Measurements from ENCODE around the gene SIMC1.
"Not testable (repeated sequence)": the region's sequence is repeated elsewhere in the genome, so short reads cannot be mapped to it uniquely, and the experiment has no call there.

The SIMC1 gene

GRCh38 chr5:176244318-176244717, 6.1 kb downstream of the SIMC1 start:
- H3K9me3 Mint-ChIP-seq, ATAC-seq, H3K27me3 Mint-ChIP-seq, H3K4me3 Mint-ChIP-seq, H3K4me1 Mint-ChIP-seq, H3K27ac Mint-ChIP-seq, DNase-seq: not testable (repeated sequence)

- H3K27ac Mint-ChIP-seq, H3K4me1 Mint-ChIP-seq, H3K27me3 Mint-ChIP-seq, ATAC-seq, H3K4me3 Mint-ChIP-seq, DNase-seq, H3K9me3 Mint-ChIP-seq: not testable (repeated sequence)
These were observed 6.8 kb downstream of the SIMC1 start for GRCh38 chr5:176245074-176245473.

- H3K4me1 Mint-ChIP-seq, H3K27ac Mint-ChIP-seq, H3K27me3 Mint-ChIP-seq, DNase-seq, H3K4me3 Mint-ChIP-seq, H3K9me3 Mint-ChIP-seq, ATAC-seq: not testable (repeated sequence)
These were observed 7.3 kb downstream of the SIMC1 start for GRCh38 chr5:176245489-176245888.

- H3K4me1 Mint-ChIP-seq, H3K27me3 Mint-ChIP-seq, DNase-seq, H3K27ac Mint-ChIP-seq, ATAC-seq, H3K9me3 Mint-ChIP-seq, H3K4me3 Mint-ChIP-seq: not testable (repeated sequence)
These were observed 12.5 kb downstream of the SIMC1 start for GRCh38 chr5:176250691-176251090.

GRCh38 chr5:176252171-176252570, 13.9 kb downstream of the SIMC1 start:
- not testable (repeated sequence) for H3K27ac Mint-ChIP-seq, DNase-seq, H3K4me3 Mint-ChIP-seq, H3K27me3 Mint-ChIP-seq, H3K9me3 Mint-ChIP-seq, H3K4me1 Mint-ChIP-seq
- peak; percentile 48 for ATAC-seq

GRCh38 chr5:176253370-176254065, 15.3 kb downstream of the SIMC1 start:
- not testable (repeated sequence) for H3K27me3 Mint-ChIP-seq, H3K4me1 Mint-ChIP-seq, ATAC-seq, H3K9me3 Mint-ChIP-seq, DNase-seq, H3K27ac Mint-ChIP-seq
- H3K4me3 Mint-ChIP-seq, result peak overlapping the region in 1 of 2 donors; percentile 19

GRCh38 chr5:176254066-176254393, 15.8 kb downstream of the SIMC1 start:
- H3K4me1 Mint-ChIP-seq, DNase-seq, H3K27me3 Mint-ChIP-seq, H3K27ac Mint-ChIP-seq, H3K9me3 Mint-ChIP-seq, ATAC-seq: not testable (repeated sequence)
- H3K4me3 Mint-ChIP-seq, result peak overlapping the region in 1 of 2 donors; percentile 19

GRCh38 chr5:176257871-176258505, 19.8 kb downstream of the SIMC1 start:
- not testable (repeated sequence) for ATAC-seq, DNase-seq, H3K9me3 Mint-ChIP-seq, H3K4me1 Mint-ChIP-seq, H3K27me3 Mint-ChIP-seq, H3K4me3 Mint-ChIP-seq, H3K27ac Mint-ChIP-seq

- DNase-seq, H3K27ac Mint-ChIP-seq, H3K4me3 Mint-ChIP-seq, H3K4me1 Mint-ChIP-seq, H3K27me3 Mint-ChIP-seq, ATAC-seq: not testable (repeated sequence)
- H3K9me3 Mint-ChIP-seq, result peaks cover 8 to 11% of the 10 kb centered on the region in 2 donors
These were observed 22.5 kb downstream of the SIMC1 start for GRCh38 chr5:176260682-176261081.

GRCh38 chr5:176266448-176266847, 28.2 kb downstream of the SIMC1 start:
- Mint-ChIP-seq H3K9me3 (peaks cover 8 to 11% of the 10 kb centered on the region in 2 donors), H3K4me1 (peaks cover 14% of the 10 kb centered on the region)
- not testable (repeated sequence) for H3K27ac Mint-ChIP-seq, DNase-seq, H3K27me3 Mint-ChIP-seq, H3K4me3 Mint-ChIP-seq
- peak; percentile 99 for ATAC-seq

- H3K27ac Mint-ChIP-seq, H3K4me3 Mint-ChIP-seq, ATAC-seq, H3K4me1 Mint-ChIP-seq, H3K27me3 Mint-ChIP-seq, DNase-seq: not testable (repeated sequence)
- peaks cover 8 to 16% of the 10 kb centered on the region in 2 donors for H3K9me3 Mint-ChIP-seq
These were observed 50.8 kb downstream of the SIMC1 start for GRCh38 chr5:176289018-176289417.

GRCh38 chr5:176290057-176290840, 52.0 kb downstream of the SIMC1 start:
- not testable (repeated sequence) for H3K4me1 Mint-ChIP-seq, ATAC-seq, H3K4me3 Mint-ChIP-seq, H3K27me3 Mint-ChIP-seq, DNase-seq, H3K9me3 Mint-ChIP-seq
- peak overlapping the region in 1 of 2 donors; percentile 35 for H3K27ac Mint-ChIP-seq

- DNase-seq, H3K4me1 Mint-ChIP-seq, H3K9me3 Mint-ChIP-seq, ATAC-seq, H3K4me3 Mint-ChIP-seq, H3K27me3 Mint-ChIP-seq, H3K27ac Mint-ChIP-seq: not testable (repeated sequence)
These were observed 67.1 kb downstream of the SIMC1 start for GRCh38 chr5:176305356-176305755.

GRCh38 chr5:176317534-176318374, 79.5 kb downstream of the SIMC1 start:
- H3K4me3 Mint-ChIP-seq, result no peak overlapping the region
- no peak for DNase-seq
- no peak for ATAC-seq
- no peak overlapping the region for H3K27ac Mint-ChIP-seq
- no peaks in the 10 kb centered on the region for H3K27me3 Mint-ChIP-seq
- H3K4me1 Mint-ChIP-seq, result no peaks in the 10 kb centered on the region
- H3K9me3 Mint-ChIP-seq, result no peaks in the 10 kb centered on the region

- peak overlapping the region in 1 of 2 donors; percentile 55 for H3K27ac Mint-ChIP-seq
- no peaks in the 10 kb centered on the region for H3K9me3 Mint-ChIP-seq
- H3K4me1 Mint-ChIP-seq, result no peaks in the 10 kb centered on the region
- no peaks in the 10 kb centered on the region for H3K27me3 Mint-ChIP-seq
- no peak for ATAC-seq
- no peak for DNase-seq
- no peak overlapping the region for H3K4me3 Mint-ChIP-seq
These were observed 81.8 kb downstream of the SIMC1 start for GRCh38 chr5:176319827-176320554.

Data from stimulated activated naive CD8-positive, alpha-beta T cell treated with anti-CD3 and anti-CD28 coated beads, Interleukin-15, amount 100 ng/mL, for 72 hours (primary cell).